SU-DHL-6 (cell line): ENCODE results near the gene HPCAL4.

Source experiments
- H2AFZ ChIP-seq: fragments of 200-600 bp; sonication (generic); 2 replicates; pipeline ENCODE4 v1.6.1; 2014; ENCODE audit warnings: low read depth, mild to moderate bottlenecking, moderate library complexity, mixed read lengths, antibody characterized with exemption, low read length; ENCODE audit not compliant: severe bottlenecking
- H3F3A ChIP-seq: fragments of 200-600 bp; shearing (Covaris generic); 2 replicates; pipeline ENCODE4 v1.6.0; 2016; ENCODE audit warnings: antibody characterized with exemption, mild to moderate bottlenecking; ENCODE audit not compliant: insufficient read depth
- H3K27ac ChIP-seq: fragments of 200-600 bp; sonication (generic); 2 replicates; pipeline ENCODE4 v1.5.1; 2016; ENCODE audit warnings: low read depth, mild to moderate bottlenecking, low read length, moderate library complexity, mixed read lengths
- H3K27me3 ChIP-seq: fragments of 200-600 bp; sonication (generic), shearing (Covaris generic); 2 replicates; pipeline ENCODE4 v1.6.0; 2014; ENCODE audit warnings: mild to moderate bottlenecking, low read length
- H3K36me3 ChIP-seq: fragments of 200-600 bp; sonication (generic); 2 replicates; pipeline ENCODE4 v1.6.1; 2014; ENCODE audit warnings: mild to moderate bottlenecking, low read length, mixed read lengths
- H3K4me2 ChIP-seq: fragments of 300-600, 200-600 bp; shearing (Covaris generic), sonication (generic); 2 replicates; pipeline ENCODE4 v1.6.0; 2014; ENCODE audit warnings: low read length, low read depth, mild to moderate bottlenecking; ENCODE audit not compliant: poor library complexity, severe bottlenecking
- H3K4me3 ChIP-seq: fragments of 200-600 bp; sonication (generic); 2 replicates; pipeline ENCODE4 v1.5.1; 2014; ENCODE audit warnings: antibody characterized with exemption, low read length, mild to moderate bottlenecking, mixed read lengths; ENCODE audit not compliant: insufficient read depth, poor library complexity, severe bottlenecking
- H3K79me2 ChIP-seq: fragments of 200-600 bp; sonication (generic); 2 replicates; pipeline ENCODE4 v1.6.1; 2014; ENCODE audit warnings: mild to moderate bottlenecking, low read length, moderate library complexity; ENCODE audit not compliant: insufficient read depth
- H3K9ac ChIP-seq: fragments of 200-600 bp; sonication (generic); 2 replicates; pipeline ENCODE4 v1.7.0; 2014; ENCODE audit warnings: mild to moderate bottlenecking, low read length
- H3K9me2 ChIP-seq: fragments of 200-600 bp; sonication (generic); replicated peaks from 2 replicates; pipeline ENCODE4 v1.6.1; 2014; ENCODE audit warnings: low read length; ENCODE audit not compliant: insufficient read depth
- H3K9me3 ChIP-seq: fragments of 200-600 bp; sonication (generic); 2 replicates; pipeline ENCODE4 v1.6.1; 2014; ENCODE audit warnings: low read length, mixed read lengths; ENCODE audit not compliant: insufficient read depth
- H4K20me1 ChIP-seq: fragments of 200-600 bp; sonication (generic); 2 replicates; pipeline ENCODE4 v1.6.1; 2014; ENCODE audit warnings: low read depth, mild to moderate bottlenecking, antibody characterized with exemption, low read length, moderate library complexity, mixed read lengths
- EZH2phosphoT487 ChIP-seq: fragments of 200-600 bp; sonication (generic), shearing (Covaris generic); conservative IDR thresholded peaks from 2 replicates; pipeline ENCODE4 v1.6.1; 2018; ENCODE audit warnings: mild to moderate bottlenecking, antibody characterized with exemption, low read length, moderate library complexity, mixed read lengths
- TF ChIP-seq, protein P1 (sequence below): fragments of 200-600 bp; sonication (generic); IDR thresholded peaks from one replicate; pipeline ENCODE4 v1.5.1; 2017; ENCODE audit warnings: antibody characterized with exemption, mild to moderate bottlenecking, low read length, moderate library complexity; ENCODE audit not compliant: insufficient read depth, poor library complexity, severe bottlenecking

The HPCAL4 gene

DNA sequence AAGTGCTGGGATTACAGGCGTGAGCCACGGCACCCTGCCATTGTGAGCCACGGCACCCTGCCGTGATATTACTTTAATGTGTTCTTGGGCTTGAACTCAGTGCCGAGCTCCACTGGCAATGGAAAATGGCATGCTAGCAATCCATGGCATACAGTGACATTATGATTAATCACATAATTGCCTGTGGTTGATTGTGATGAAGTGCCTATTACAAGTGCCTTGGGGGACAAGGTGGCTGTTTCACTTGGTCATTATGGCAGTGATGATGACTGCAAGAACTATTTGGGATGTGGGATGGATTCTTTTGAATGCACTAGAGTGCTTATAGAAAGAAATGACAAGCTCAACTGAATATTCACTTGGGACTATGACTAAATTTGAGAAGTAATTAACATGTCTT lies 22.3 kb upstream of the HPCAL4 start:
- Histone ChIP-seq H3K4me2 (no peak overlapping the region), H3K4me3 (no peak overlapping the region), H4K20me1 (no peaks in the 10 kb centered on the region), H3K9me2 (no peaks in the 10 kb centered on the region), H3K27me3 (no peaks in the 10 kb centered on the region), H2AFZ (no peak overlapping the region), H3K9ac (no peak overlapping the region), H3K36me3 (no peaks in the 10 kb centered on the region), H3K27ac (no peak overlapping the region), H3F3A (no peaks in the 10 kb centered on the region), H3K79me2 (no peaks in the 10 kb centered on the region), H3K9me3 (no peaks in the 10 kb centered on the region)
- no peak for TF ChIP-seq EZH2phosphoT487
- TF ChIP-seq, protein P1, sequence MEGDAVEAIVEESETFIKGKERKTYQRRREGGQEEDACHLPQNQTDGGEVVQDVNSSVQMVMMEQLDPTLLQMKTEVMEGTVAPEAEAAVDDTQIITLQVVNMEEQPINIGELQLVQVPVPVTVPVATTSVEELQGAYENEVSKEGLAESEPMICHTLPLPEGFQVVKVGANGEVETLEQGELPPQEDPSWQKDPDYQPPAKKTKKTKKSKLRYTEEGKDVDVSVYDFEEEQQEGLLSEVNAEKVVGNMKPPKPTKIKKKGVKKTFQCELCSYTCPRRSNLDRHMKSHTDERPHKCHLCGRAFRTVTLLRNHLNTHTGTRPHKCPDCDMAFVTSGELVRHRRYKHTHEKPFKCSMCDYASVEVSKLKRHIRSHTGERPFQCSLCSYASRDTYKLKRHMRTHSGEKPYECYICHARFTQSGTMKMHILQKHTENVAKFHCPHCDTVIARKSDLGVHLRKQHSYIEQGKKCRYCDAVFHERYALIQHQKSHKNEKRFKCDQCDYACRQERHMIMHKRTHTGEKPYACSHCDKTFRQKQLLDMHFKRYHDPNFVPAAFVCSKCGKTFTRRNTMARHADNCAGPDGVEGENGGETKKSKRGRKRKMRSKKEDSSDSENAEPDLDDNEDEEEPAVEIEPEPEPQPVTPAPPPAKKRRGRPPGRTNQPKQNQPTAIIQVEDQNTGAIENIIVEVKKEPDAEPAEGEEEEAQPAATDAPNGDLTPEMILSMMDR: no peak

DNA sequence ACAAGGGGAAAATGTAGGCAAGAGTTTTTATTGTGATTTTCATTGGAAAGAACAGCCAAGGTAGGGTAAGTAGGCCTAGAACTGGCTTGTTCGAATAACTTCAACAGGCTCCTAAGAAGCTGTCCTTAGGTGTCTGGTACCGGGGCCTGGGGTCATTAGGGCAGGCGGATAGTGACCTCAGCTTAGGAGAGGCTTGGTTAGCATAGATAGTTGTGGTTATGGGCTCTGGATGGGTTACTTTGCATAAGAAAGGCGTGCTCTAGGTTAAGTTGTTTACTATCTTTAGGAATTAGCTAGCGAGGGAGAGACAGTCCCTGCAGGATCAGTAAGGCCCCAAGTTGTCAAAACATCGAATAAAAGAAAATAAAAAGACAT lies 20.7 kb upstream of the HPCAL4 start:
- H3K4me3 ChIP-seq: no peak overlapping the region
- no peak overlapping the region for H3K27ac ChIP-seq
- H3K79me2 ChIP-seq: no peaks in the 10 kb centered on the region
- H3K27me3 ChIP-seq: no peaks in the 10 kb centered on the region
- H4K20me1 ChIP-seq: no peaks in the 10 kb centered on the region
- no peaks in the 10 kb centered on the region for H3K9me2 ChIP-seq
- TF ChIP-seq EZH2phosphoT487: no peak
- TF ChIP-seq, protein P1: no peak
- no peaks in the 10 kb centered on the region for H3F3A ChIP-seq
- H3K9me3 ChIP-seq: no peaks in the 10 kb centered on the region
- no peak overlapping the region for H3K4me2 ChIP-seq
- H3K36me3 ChIP-seq: no peaks in the 10 kb centered on the region
- no peak overlapping the region for H2AFZ ChIP-seq
- no peak overlapping the region for H3K9ac ChIP-seq

DNA sequence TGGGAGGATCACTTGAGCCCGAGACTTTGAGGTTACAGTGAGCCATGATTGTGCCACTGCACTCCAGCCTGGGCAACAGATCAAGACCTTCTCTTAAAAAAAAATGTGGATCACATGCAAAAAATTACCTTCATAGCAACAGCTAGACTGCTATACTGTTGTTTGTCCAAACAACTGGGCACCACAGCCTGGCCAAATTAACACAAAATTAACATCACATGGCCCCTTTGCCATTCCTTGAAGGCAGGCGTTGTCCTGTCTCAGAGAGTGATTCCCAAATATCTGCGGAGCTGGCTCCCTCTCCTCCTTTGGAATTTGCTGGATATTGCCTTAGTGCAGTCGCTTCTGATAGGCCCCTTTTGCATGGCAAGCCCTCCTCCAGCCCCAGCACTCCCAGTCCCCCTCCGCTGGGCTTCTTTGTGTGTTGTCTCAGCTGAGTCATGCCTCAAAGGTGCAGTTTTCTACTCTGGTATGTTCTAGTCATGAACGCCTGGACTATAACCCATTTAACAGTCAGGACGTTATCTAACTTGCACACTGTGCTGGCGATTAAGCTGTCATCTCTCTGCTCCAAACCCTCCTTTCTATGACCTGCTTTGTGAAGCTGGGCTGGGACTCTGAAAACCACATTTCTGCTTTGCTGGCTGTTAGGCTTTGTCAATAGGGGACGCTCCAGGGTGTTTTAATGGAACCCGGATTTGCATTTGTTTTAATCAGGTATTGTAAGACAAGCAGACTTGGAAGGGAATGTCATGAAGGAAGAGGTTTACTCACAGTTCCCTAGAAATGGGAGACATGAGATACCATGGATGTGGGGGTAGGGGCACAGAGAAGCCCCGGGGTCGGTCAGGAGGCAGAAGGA lies 20.1 kb upstream of the HPCAL4 start:
- TF ChIP-seq, protein P1: no peak
- TF ChIP-seq EZH2phosphoT487: no peak
- Histone ChIP-seq H3K79me2 (no peaks in the 10 kb centered on the region), H2AFZ (no peak overlapping the region), H3K4me3 (no peak overlapping the region), H3K9me2 (no peaks in the 10 kb centered on the region), H3K27me3 (no peaks in the 10 kb centered on the region), H3K27ac (no peak overlapping the region), H3K9me3 (no peaks in the 10 kb centered on the region), H3K36me3 (no peaks in the 10 kb centered on the region), H3F3A (no peaks in the 10 kb centered on the region), H3K9ac (no peak overlapping the region), H3K4me2 (no peak overlapping the region), H4K20me1 (no peaks in the 10 kb centered on the region)
